Osteocyte (in vitro differentiated cells): ENCODE measurements around the gene HNRNPD. TPM values are rescaled to one million over a fixed set of nuclear protein-coding genes. Genes with fewer than 3 reads are reported as not detected.
"Not testable (repeated sequence)": the region's sequence is repeated elsewhere in the genome, so short reads cannot be mapped to it uniquely, and the experiment has no call there.

Source experiments
- DNase-seq: peaks from one replicate; pipeline ENCODE4 v3.0.0; 2021; ENCODE audit warnings: mixed read lengths; ENCODE audit not compliant: unreplicated experiment; ENCODE audit errors: extremely low spot score
- H3K27ac Mint-ChIP-seq: one replicate; pipeline ENCODE4 v1.8.0; 2021; ENCODE audit warnings: mild to moderate bottlenecking, mixed read lengths; ENCODE audit not compliant: unreplicated experiment
- H3K27me3 Mint-ChIP-seq: one replicate; pipeline ENCODE4 v1.8.0; 2021; ENCODE audit warnings: mixed read lengths; ENCODE audit not compliant: unreplicated experiment
- H3K36me3 Mint-ChIP-seq: one replicate; pipeline ENCODE4 v1.8.0; 2021; ENCODE audit warnings: mixed read lengths; ENCODE audit not compliant: unreplicated experiment
- H3K4me1 Mint-ChIP-seq: one replicate; pipeline ENCODE4 v1.8.0; 2021; ENCODE audit warnings: mixed read lengths; ENCODE audit not compliant: unreplicated experiment
- H3K4me3 Mint-ChIP-seq: one replicate; pipeline ENCODE4 v1.8.0; 2021; ENCODE audit warnings: mild to moderate bottlenecking, moderate library complexity, mixed read lengths; ENCODE audit not compliant: unreplicated experiment
- H3K9me3 Mint-ChIP-seq: one replicate; pipeline ENCODE4 v1.8.0; 2021; ENCODE audit warnings: mixed read lengths; ENCODE audit not compliant: unreplicated experiment
- total RNA-seq: library from RNA; stranded (reverse); gene quantifications from 2 replicates; pipeline ENCODE4 v1.2.1, GENCODE V29; 2021
- TF ChIP-seq, protein P1 (sequence below): fragments of 200-600 bp; sonication (generic); IDR thresholded peaks from 2 replicates; pipeline ENCODE4 v1.5.0; 2021; ENCODE audit warnings: antibody characterized with exemption, mild to moderate bottlenecking, moderate library complexity

Gene HNRNPD
- total RNA-seq, 1 donor from 2014 or later, result 197 TPM

GRCh38 chr4:82331814-82332213, 42.0 kb downstream of the HNRNPD start:
- no peaks in the 10 kb centered on the region for H3K4me1 Mint-ChIP-seq
- no peak overlapping the region for H3K4me3 Mint-ChIP-seq
- peaks cover 6% of the 10 kb centered on the region for H3K27me3 Mint-ChIP-seq
- H3K27ac Mint-ChIP-seq, result no peak overlapping the region
- H3K9me3 Mint-ChIP-seq, result peaks cover 16% of the 10 kb centered on the region
- TF ChIP-seq, protein P1, sequence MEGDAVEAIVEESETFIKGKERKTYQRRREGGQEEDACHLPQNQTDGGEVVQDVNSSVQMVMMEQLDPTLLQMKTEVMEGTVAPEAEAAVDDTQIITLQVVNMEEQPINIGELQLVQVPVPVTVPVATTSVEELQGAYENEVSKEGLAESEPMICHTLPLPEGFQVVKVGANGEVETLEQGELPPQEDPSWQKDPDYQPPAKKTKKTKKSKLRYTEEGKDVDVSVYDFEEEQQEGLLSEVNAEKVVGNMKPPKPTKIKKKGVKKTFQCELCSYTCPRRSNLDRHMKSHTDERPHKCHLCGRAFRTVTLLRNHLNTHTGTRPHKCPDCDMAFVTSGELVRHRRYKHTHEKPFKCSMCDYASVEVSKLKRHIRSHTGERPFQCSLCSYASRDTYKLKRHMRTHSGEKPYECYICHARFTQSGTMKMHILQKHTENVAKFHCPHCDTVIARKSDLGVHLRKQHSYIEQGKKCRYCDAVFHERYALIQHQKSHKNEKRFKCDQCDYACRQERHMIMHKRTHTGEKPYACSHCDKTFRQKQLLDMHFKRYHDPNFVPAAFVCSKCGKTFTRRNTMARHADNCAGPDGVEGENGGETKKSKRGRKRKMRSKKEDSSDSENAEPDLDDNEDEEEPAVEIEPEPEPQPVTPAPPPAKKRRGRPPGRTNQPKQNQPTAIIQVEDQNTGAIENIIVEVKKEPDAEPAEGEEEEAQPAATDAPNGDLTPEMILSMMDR, result no peak
- no peak for DNase-seq
- H3K36me3 Mint-ChIP-seq, result no peaks in the 10 kb centered on the region

GRCh38 chr4:82320351-82320750, 53.4 kb downstream of the HNRNPD start:
- Mint-ChIP-seq H3K27me3 (peaks cover 7% of the 10 kb centered on the region), H3K36me3 (no peaks in the 10 kb centered on the region), H3K27ac (no peak overlapping the region), H3K4me3 (no peak overlapping the region), H3K4me1 (no peaks in the 10 kb centered on the region), H3K9me3 (peaks cover 11% of the 10 kb centered on the region)
- TF ChIP-seq, protein P1, result no peak
- DNase-seq, result no peak

DNA sequence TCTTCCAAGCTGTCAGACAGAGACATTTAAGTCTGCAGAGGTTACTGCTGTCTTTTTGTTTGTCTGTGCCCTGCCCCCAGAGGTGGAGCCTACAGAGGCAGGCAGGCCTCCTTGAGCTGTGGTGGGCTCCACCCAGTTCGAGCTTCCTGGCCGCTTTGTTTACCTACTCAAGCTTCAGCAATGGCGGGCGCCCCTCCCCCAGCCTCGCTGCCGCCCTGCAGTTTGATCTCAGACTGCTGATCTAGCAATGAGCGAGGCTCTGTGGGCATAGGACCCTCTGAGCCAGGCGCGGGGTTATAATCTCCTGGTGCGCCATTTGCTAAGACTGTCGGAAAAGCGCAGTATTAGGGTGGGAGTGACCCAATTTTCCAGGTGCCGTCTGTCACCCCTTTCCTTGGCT, 70.7 kb downstream of the HNRNPD start:
- H3K27me3 Mint-ChIP-seq, result peaks cover 15% of the 10 kb centered on the region
- not testable (repeated sequence) for H3K27ac Mint-ChIP-seq

More for the DNA sequence above, 70.7 kb downstream of the HNRNPD start:
- not testable (repeated sequence) for H3K9me3 Mint-ChIP-seq, DNase-seq, H3K36me3 Mint-ChIP-seq, H3K4me3 Mint-ChIP-seq, H3K4me1 Mint-ChIP-seq

Other genes with a start within 250 kb of the HNRNPD start
- gene HNRNPDL, start 56.5 kb upstream of the HNRNPD start, total RNA-seq, result 263 and 279 TPM in 2 replicates
- 36.5 and 36.7 TPM in 2 replicates for gene ENOPH1, start 56.6 kb upstream of the HNRNPD start, total RNA-seq
- 1.3 and 1.6 TPM in 2 replicates for gene TMEM150C, start 188.0 kb upstream of the HNRNPD start, total RNA-seq